Measurements from ENCODE around the gene ETV6. TPM values are rescaled to one million over a fixed set of nuclear protein-coding genes. Genes with fewer than 3 reads are reported as not detected.

The ETV6 gene
- polyA plus RNA-seq, 1 donor (not counting 4 experiments of a cell fraction or from before 2014, with no cell fraction given) = 5.3 TPM

- no peak overlapping the region for H2AFZ ChIP-seq (ENCODE audit: control insufficient read depth, low read length)
- H4K20me1 ChIP-seq (ENCODE audit: control insufficient read depth, extremely low read depth, insufficient read depth, low read length) = no peaks in the 10 kb centered on the region
- no peaks in the 10 kb centered on the region for H3K79me2 ChIP-seq (ENCODE audit: control insufficient read depth, insufficient read depth, low read length)
- no peak for FAIRE-seq
- DNase-seq (ENCODE audit: low read depth, low spot score) = no peak
- no peak overlapping the region for H3K9ac ChIP-seq (ENCODE audit: control insufficient read depth, extremely low read depth, insufficient read depth, low read length)
- H3K9me3 ChIP-seq (ENCODE audit: control insufficient read depth, low read depth, low read length) = no peaks in the 10 kb centered on the region
- no peak overlapping the region for H3K4me3 ChIP-seq (ENCODE audit: control insufficient read depth in 2 of 3, extremely low read depth in 1 of 3, insufficient read depth in 2 of 3, low read depth in 1 of 3, low read length in 3 of 3)
- H3K4me2 ChIP-seq (ENCODE audit: control insufficient read depth, extremely low read depth, insufficient read depth, low read depth, low read length) = no peak overlapping the region
- TF ChIP-seq EZH2 (IDR thresholded peaks at IDR 0.05; ENCODE audit: low read length) = no peak
- no peak for TF ChIP-seq CTCF (optimal IDR thresholded peaks at IDR 0.05 in 1 of 3, IDR thresholded peaks at IDR 0.05 in 1 of 3, conservative IDR thresholded peaks at IDR 0.05 in 1 of 3; ENCODE audit: extremely low read depth in 1 of 3, insufficient read depth in 2 of 3, low read length in 3 of 3)
- no peaks in the 10 kb centered on the region for H3K9me1 ChIP-seq (ENCODE audit: control insufficient read depth, extremely low read depth, insufficient read depth, low read length)
- H3K36me3 ChIP-seq (ENCODE audit: control insufficient read depth in 2 of 2, extremely low read depth in 1 of 2, insufficient read depth in 2 of 2, low read length in 2 of 2) = no peaks in the 10 kb centered on the region
- H3K27me3 ChIP-seq (ENCODE audit: control insufficient read depth, extremely low read depth, insufficient read depth, low read length) = no peaks in the 10 kb centered on the region
- no peaks in the 10 kb centered on the region for H3K4me1 ChIP-seq (ENCODE audit: control insufficient read depth, extremely low read depth, insufficient read depth, low read length)
- dilution Hi-C loops (cut with MboI; ENCODE audit: extremely low pct_ligation_motif_present, low sequenced_read_pairs) = no loop called here
- H3K27ac ChIP-seq (ENCODE audit: control insufficient read depth, insufficient read depth, low read length) = no peak overlapping the region
Measured at GRCh38 chr12:11902525-11902875, 253.0 kb downstream of the ETV6 start.

GRCh38 chr12:11904124-11904523 lies 254.7 kb downstream of the ETV6 start:
- DNase-seq (ENCODE audit: low read depth, low spot score) = peak; percentile 19
- H3K27ac ChIP-seq (ENCODE audit: control insufficient read depth, insufficient read depth, low read length) = no peak overlapping the region
- TF ChIP-seq CTCF (optimal IDR thresholded peaks at IDR 0.05 in 1 of 3, IDR thresholded peaks at IDR 0.05 in 1 of 3, conservative IDR thresholded peaks at IDR 0.05 in 1 of 3; ENCODE audit: extremely low read depth in 1 of 3, insufficient read depth in 2 of 3, low read length in 3 of 3) (no peak), EZH2 (IDR thresholded peaks at IDR 0.05; ENCODE audit: low read length) (no peak)

More at GRCh38 chr12:11904124-11904523, 254.7 kb downstream of the ETV6 start:
- H3K9me1 ChIP-seq (ENCODE audit: control insufficient read depth, extremely low read depth, insufficient read depth, low read length) = no peaks in the 10 kb centered on the region
- H3K4me3 ChIP-seq (ENCODE audit: control insufficient read depth in 2 of 3, extremely low read depth in 1 of 3, insufficient read depth in 2 of 3, low read depth in 1 of 3, low read length in 3 of 3) = no peak overlapping the region
- no peaks in the 10 kb centered on the region for H3K36me3 ChIP-seq (ENCODE audit: control insufficient read depth in 2 of 2, extremely low read depth in 1 of 2, insufficient read depth in 2 of 2, low read length in 2 of 2)
- no peaks in the 10 kb centered on the region for H3K4me1 ChIP-seq (ENCODE audit: control insufficient read depth, extremely low read depth, insufficient read depth, low read length)
- no peak overlapping the region for H3K4me2 ChIP-seq (ENCODE audit: control insufficient read depth, extremely low read depth, insufficient read depth, low read depth, low read length)
- no peak overlapping the region for H2AFZ ChIP-seq (ENCODE audit: control insufficient read depth, low read length)
- no peaks in the 10 kb centered on the region for H4K20me1 ChIP-seq (ENCODE audit: control insufficient read depth, extremely low read depth, insufficient read depth, low read length)
- dilution Hi-C loops (cut with MboI; ENCODE audit: extremely low pct_ligation_motif_present, low sequenced_read_pairs) = no loop called here
- FAIRE-seq = no peak
- no peak overlapping the region for H3K9ac ChIP-seq (ENCODE audit: control insufficient read depth, extremely low read depth, insufficient read depth, low read length)
- H3K27me3 ChIP-seq (ENCODE audit: control insufficient read depth, extremely low read depth, insufficient read depth, low read length) = no peaks in the 10 kb centered on the region
- peaks cover 2% of the 10 kb centered on the region for H3K9me3 ChIP-seq (ENCODE audit: control insufficient read depth, low read depth, low read length)
- no peaks in the 10 kb centered on the region for H3K79me2 ChIP-seq (ENCODE audit: control insufficient read depth, insufficient read depth, low read length)
